Measurements from ENCODE around the gene CPNE6. TPM values are rescaled to one million over a fixed set of nuclear protein-coding genes. Genes with fewer than 3 reads are reported as not detected.

CPNE6 gene
- total and polyA plus RNA-seq, 2 of the 13 experiments (the other 11 are each of a cell fraction or from before 2014, with no cell fraction given) = not detected

DNA sequence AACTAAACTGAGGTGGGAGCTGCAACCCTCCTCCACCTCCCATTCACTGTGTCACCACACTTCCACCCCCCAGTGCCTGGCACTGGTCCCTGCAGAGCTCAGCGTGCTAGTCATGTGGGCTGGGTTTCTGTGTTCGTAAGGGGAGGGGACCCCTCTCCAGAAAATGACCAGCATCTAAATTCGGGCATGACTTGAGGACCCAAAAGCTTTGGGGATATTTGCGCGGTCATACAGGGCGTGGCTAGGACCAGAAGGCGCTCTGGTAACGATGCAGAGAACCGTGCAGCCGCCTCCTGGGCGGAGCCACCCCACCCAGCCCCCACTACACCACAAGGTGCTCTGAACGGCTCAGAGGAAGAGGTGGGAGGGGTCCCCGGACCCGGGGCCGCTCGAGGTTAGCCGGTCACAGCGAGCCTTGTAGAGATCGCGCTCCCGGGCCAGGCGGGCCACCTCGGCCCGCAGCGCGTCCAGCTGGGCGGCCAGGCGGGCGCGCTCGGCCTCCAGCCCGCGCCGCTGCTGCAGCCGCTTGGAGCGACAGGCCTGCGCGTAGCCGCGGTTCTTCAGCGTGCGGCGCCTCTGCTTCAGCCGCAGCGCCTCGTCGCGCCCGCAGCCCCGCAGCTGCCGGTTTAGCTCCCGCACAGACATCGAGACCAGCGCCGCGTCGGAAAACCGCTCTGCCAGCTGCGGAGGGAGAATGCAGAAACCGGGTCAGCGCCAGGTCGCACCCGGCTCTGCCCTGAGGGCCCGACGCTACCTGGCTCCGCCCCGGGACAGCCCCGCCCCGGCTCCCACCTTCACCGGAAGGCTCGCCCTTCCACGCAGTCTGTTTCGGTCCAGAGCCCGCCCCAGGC is 9.8 kb downstream of the CPNE6 start (continued):
- no peak for TF ChIP-seq ZNF496 (CRISPR knock-in tag; IDR thresholded peaks at IDR 0.05; ENCODE audit: insufficient replicate concordance)
- TF ChIP-seq ZNF770 (CRISPR knock-in tag; IDR thresholded peaks at IDR 0.05) = no peak
- peak; percentile 72 for TF ChIP-seq HNRNPLL (IDR thresholded peaks at IDR 0.05; ENCODE audit: low read depth, low read length, poor library complexity, severe bottlenecking)
- TF ChIP-seq AKAP8 (CRISPR knock-in tag; IDR thresholded peaks at IDR 0.05) = peak; percentile 64; the same call in 1 of the 2 replicates
- TF ChIP-seq KAT2B (IDR thresholded peaks at IDR 0.05; ENCODE audit: borderline replicate concordance, low read depth, low read length) = no peak
- TF ChIP-seq PHB2 (IDR thresholded peaks at IDR 0.05; ENCODE audit: partially characterized antibody) = no peak
- TF ChIP-seq, protein P1, sequence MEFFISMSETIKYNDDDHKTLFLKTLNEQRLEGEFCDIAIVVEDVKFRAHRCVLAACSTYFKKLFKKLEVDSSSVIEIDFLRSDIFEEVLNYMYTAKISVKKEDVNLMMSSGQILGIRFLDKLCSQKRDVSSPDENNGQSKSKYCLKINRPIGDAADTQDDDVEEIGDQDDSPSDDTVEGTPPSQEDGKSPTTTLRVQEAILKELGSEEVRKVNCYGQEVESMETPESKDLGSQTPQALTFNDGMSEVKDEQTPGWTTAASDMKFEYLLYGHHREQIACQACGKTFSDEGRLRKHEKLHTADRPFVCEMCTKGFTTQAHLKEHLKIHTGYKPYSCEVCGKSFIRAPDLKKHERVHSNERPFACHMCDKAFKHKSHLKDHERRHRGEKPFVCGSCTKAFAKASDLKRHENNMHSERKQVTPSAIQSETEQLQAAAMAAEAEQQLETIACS (CRISPR knock-in tag; IDR thresholded peaks at IDR 0.05) = peak; percentile 82
- TF ChIP-seq MEIS2 (CRISPR knock-in tag; IDR thresholded peaks at IDR 0.05) = peak; percentile 8
- peak; percentile 96; the same call in 1 of the 2 replicates for TF ChIP-seq ZSCAN20 (CRISPR knock-in tag; IDR thresholded peaks at IDR 0.05; ENCODE audit: borderline replicate concordance)
- TF ChIP-seq KLF16 (CRISPR knock-in tag; IDR thresholded peaks at IDR 0.05) = no peak
- peak; percentile 96 for TF ChIP-seq ZFY (CRISPR knock-in tag; IDR thresholded peaks at IDR 0.05)
- TF ChIP-seq HMGXB3 (CRISPR knock-in tag; IDR thresholded peaks at IDR 0.05; ENCODE audit: borderline replicate concordance) = peak; percentile 58; the same call in 1 of the 2 replicates
- TF ChIP-seq, protein P2, sequence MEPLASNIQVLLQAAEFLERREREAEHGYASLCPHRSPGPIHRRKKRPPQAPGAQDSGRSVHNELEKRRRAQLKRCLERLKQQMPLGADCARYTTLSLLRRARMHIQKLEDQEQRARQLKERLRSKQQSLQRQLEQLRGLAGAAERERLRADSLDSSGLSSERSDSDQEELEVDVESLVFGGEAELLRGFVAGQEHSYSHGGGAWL (CRISPR knock-in tag; IDR thresholded peaks at IDR 0.05) = peak; percentile 90; the same call in 1 of the 2 replicates
- TF ChIP-seq, protein P3, sequence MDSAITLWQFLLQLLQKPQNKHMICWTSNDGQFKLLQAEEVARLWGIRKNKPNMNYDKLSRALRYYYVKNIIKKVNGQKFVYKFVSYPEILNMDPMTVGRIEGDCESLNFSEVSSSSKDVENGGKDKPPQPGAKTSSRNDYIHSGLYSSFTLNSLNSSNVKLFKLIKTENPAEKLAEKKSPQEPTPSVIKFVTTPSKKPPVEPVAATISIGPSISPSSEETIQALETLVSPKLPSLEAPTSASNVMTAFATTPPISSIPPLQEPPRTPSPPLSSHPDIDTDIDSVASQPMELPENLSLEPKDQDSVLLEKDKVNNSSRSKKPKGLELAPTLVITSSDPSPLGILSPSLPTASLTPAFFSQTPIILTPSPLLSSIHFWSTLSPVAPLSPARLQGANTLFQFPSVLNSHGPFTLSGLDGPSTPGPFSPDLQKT (CRISPR knock-in tag; IDR thresholded peaks at IDR 0.05; ENCODE audit: borderline replicate concordance) = no peak
- TF ChIP-seq ZNF333 (CRISPR knock-in tag; IDR thresholded peaks at IDR 0.05; ENCODE audit: borderline replicate concordance) = no peak
- TF ChIP-seq KDM5A (IDR thresholded peaks at IDR 0.05; ENCODE audit: borderline replicate concordance, low read length) = no peak
- TF ChIP-seq NR0B2 (CRISPR knock-in tag; IDR thresholded peaks at IDR 0.05) = no peak; the same call in 1 of the 2 replicates
- peak; percentile 85; the same call in 1 of the 2 replicates for TF ChIP-seq SALL2 (CRISPR knock-in tag; IDR thresholded peaks at IDR 0.05)

Data from HepG2 (cell line).